Measurements from ENCODE around the gene ZWILCH.

DNA sequence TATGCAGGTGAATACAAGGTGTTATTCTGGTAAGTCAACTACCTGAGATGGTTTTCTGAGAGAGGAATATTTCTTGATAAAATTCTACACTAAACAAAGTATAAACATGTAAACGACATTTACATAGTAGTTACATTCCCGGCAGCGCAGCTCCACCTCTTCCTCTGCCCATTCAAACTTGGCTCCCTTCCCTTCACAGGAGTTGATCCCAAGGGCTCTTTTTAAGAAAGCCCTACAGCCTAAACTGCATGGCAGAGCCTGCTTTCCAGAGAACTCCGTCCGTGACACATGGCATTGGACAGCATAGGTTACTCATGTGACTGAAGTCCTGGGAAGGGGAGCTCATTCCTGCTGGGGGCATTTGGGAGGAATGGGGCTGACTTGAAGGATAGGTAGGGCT lies 82.6 kb downstream of the ZWILCH start:
- TF ChIP-seq, protein P1, sequence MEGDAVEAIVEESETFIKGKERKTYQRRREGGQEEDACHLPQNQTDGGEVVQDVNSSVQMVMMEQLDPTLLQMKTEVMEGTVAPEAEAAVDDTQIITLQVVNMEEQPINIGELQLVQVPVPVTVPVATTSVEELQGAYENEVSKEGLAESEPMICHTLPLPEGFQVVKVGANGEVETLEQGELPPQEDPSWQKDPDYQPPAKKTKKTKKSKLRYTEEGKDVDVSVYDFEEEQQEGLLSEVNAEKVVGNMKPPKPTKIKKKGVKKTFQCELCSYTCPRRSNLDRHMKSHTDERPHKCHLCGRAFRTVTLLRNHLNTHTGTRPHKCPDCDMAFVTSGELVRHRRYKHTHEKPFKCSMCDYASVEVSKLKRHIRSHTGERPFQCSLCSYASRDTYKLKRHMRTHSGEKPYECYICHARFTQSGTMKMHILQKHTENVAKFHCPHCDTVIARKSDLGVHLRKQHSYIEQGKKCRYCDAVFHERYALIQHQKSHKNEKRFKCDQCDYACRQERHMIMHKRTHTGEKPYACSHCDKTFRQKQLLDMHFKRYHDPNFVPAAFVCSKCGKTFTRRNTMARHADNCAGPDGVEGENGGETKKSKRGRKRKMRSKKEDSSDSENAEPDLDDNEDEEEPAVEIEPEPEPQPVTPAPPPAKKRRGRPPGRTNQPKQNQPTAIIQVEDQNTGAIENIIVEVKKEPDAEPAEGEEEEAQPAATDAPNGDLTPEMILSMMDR (conservative IDR thresholded peaks at IDR 0.05; ENCODE audit: low read depth in 2 of 2), result no peak
- TF ChIP-seq CREB1 (CRISPR knock-in tag; IDR thresholded peaks at IDR 0.05; ENCODE audit: low read depth), result no peak
- no peak for TF ChIP-seq REST (IDR thresholded peaks at IDR 0.05; ENCODE audit: unreplicated experiment)
- no peak for TF ChIP-seq EZH2 (IDR thresholded peaks at IDR 0.05; ENCODE audit: low read depth, unreplicated experiment)
- no peak for TF ChIP-seq EZH2phosphoT487 (IDR thresholded peaks at IDR 0.05; ENCODE audit: unreplicated experiment)
- no peak for TF ChIP-seq POLR2AphosphoS5 (IDR thresholded peaks at IDR 0.05; ENCODE audit: low read depth)
- no peak for TF ChIP-seq JUNB (IDR thresholded peaks at IDR 0.05; ENCODE audit: unreplicated experiment)
- no peak for TF ChIP-seq ZNF331 (CRISPR knock-in tag; IDR thresholded peaks at IDR 0.05; ENCODE audit: low read depth)
- no peak for TF ChIP-seq STAT1 (IDR thresholded peaks at IDR 0.05; ENCODE audit: unreplicated experiment)
- no peak for TF ChIP-seq ZNF462 (CRISPR knock-in tag; IDR thresholded peaks at IDR 0.05)

Data from GM23338 (cell line).